Lower leg skin (tissue), 4 donors: Measurements from ENCODE around the gene CPTP. TPM values are rescaled to one million over a fixed set of nuclear protein-coding genes. Genes with fewer than 3 reads are reported as not detected.

Source experiments
- DNase-seq, 2 donors: peaks; one replicate each; pipeline ENCODE4 v3.0.0-alpha.2; 2019; ENCODE audit warnings: low spot score in 2 of 2
- H3K4me3 ChIP-seq: fragments of 200-600 bp; sonication (generic); 2 replicates; pipeline ENCODE4 v1.5.1; 2017; ENCODE audit warnings: mild to moderate bottlenecking, low read depth; ENCODE audit not compliant: poor library complexity, severe bottlenecking
- POLR2A ChIP-seq, 2 donors: fragments of 450-650 bp; IDR thresholded peaks; one replicate each; pipeline ENCODE4 v1.6.1; 2016 to 2017; ENCODE audit warnings: antibody characterized with exemption in 2 of 2, mild to moderate bottlenecking in 1 of 2, moderate library complexity in 1 of 2
- WGBS, 2 donors: methylation state at CpG; one replicate each; pipeline ENCODE4 v1.1.5; 2018; 5-methylcytosine and 5-hydroxymethylcytosine counted together
- intact Hi-C: fragments of 100-400 bp; cut with DNase I; formaldehyde crosslinking; loops from one replicate; pipeline ENCODE4 v1.15.0; 2023; ENCODE audit warnings: low total_unique reads
- total RNA-seq, 4 donors: library from RNA; depleted of rRNA; stranded (reverse); fragments of >200 nt; gene quantifications; one replicate each; pipeline ENCODE4 v1.1.0, GENCODE V29; 2016
- TF ChIP-seq, protein P1 (sequence below), 3 donors: fragments of 450-650 bp; IDR thresholded peaks; one replicate each; pipeline ENCODE4 v1.5.1; 2016; ENCODE audit warnings: antibody characterized with exemption in 3 of 3, mild to moderate bottlenecking in 3 of 3, moderate library complexity in 2 of 3

CPTP gene
- total RNA-seq, 4 donors from 2014 or later, result 51.0 to 62.9 (median 57.4) TPM

DNA sequence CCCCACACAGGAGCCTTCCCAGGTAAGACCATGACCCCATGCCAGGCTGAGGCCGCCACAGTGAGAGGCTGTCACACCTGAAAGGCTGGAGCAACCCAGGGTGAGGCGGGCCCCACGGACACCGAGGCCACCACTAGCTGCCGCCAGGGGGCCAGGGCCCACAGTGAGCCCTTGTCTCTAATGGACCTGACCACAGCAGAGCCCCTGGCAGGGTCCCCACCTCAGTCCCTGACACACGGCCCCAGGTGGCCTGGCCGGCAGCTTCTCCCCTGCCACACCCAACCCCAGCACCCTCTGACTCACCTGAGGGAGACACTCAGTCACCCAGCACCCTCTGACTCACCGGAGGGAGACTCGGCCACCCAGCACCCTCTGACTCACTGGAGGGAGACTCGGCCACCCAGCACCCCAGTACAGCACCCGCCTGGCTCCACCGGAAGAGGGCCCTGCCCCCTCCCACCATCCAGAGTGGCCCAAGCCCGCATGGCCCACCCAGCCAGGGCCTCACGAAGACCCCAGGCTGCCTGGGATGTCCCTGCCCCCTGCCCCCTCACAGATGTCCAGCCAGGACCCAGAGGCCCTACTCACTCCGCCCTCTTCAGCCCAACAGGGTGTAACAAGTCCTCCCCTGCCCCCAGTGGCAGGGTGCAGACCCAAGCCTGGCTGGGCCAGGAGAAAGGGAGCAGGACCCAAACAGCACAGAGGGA is 20.2 kb downstream of the CPTP start:
- WGBS, 2 donors, result 43 to 57% methylated on average over 9 to 13 of the region's 15 CpGs
- no peak for DNase-seq
- intact Hi-C loops, result no loop called here
- TF ChIP-seq, protein P1, sequence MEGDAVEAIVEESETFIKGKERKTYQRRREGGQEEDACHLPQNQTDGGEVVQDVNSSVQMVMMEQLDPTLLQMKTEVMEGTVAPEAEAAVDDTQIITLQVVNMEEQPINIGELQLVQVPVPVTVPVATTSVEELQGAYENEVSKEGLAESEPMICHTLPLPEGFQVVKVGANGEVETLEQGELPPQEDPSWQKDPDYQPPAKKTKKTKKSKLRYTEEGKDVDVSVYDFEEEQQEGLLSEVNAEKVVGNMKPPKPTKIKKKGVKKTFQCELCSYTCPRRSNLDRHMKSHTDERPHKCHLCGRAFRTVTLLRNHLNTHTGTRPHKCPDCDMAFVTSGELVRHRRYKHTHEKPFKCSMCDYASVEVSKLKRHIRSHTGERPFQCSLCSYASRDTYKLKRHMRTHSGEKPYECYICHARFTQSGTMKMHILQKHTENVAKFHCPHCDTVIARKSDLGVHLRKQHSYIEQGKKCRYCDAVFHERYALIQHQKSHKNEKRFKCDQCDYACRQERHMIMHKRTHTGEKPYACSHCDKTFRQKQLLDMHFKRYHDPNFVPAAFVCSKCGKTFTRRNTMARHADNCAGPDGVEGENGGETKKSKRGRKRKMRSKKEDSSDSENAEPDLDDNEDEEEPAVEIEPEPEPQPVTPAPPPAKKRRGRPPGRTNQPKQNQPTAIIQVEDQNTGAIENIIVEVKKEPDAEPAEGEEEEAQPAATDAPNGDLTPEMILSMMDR (IDR thresholded peaks at IDR 0.05), result no peak
- no peak for TF ChIP-seq POLR2A (IDR thresholded peaks at IDR 0.05)
- H3K4me3 ChIP-seq, result no peak overlapping the region

DNA sequence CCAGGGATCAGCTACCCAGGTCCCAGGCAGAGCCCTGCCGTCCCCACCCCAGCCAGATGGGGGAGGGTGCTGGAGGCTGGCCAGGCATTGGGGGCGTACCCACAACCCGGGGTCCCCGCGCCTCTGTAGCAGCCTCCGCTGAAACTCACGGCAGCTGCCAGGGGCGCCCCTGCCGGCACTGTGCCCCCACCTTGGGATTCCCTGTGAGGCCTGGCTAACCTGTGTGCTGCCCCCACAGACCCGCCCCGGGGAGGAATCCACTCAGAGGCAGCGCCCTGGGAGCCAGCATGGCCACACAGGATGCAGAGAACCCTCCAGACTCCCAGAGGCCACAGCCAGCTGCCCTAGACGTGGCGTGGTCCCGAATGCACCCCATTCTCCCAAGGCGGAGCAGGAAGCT is 20.8 kb downstream of the CPTP start:
- intact Hi-C loops, result no loop called here

DNA sequence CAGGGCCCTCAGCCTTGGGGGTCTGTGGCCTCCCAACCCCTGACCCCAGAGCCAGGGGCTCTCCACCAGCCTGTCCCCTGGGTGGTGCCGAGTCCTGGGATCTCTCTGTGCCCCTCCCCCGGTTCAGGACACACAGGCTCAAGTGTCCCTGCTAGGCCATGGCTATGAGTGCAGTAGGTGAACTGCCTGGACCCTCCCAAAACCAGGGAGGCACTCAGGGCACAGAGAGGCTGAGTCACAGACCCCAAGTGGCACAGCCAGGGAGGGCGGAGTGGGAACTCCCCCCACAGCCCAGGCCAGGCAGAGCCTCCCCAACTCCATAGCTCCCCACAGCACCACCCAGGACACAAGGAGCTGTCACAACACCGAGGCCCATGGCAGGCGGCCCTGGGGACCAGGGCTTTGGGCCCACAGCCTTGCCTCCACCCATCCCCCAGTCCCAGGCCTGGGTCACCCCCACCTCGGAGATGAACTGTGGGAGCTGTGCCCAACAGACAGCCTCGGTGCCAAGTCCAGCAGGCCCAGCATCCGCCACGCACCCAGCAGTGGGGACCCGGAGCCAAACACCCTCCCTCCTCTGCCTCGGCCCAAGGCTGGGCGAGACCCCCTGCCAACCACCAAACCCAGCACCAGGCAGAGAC is 21.4 kb downstream of the CPTP start:
- TF ChIP-seq POLR2A (IDR thresholded peaks at IDR 0.05), result no peak
- WGBS, 2 donors, result 76 to 82% methylated on average over 6 to 11 of the region's 12 CpGs
- no peak for DNase-seq
- no peak overlapping the region for H3K4me3 ChIP-seq
- intact Hi-C loops, result no loop called here

More for the DNA sequence above, 20.8 kb downstream of the CPTP start:
- WGBS, 2 donors, result 65 to 67% methylated on average over 1 to 15 of the region's 16 CpGs
- no peak overlapping the region for H3K4me3 ChIP-seq
- no peak for DNase-seq
- TF ChIP-seq POLR2A (IDR thresholded peaks at IDR 0.05), result no peak
- TF ChIP-seq, protein P1 (IDR thresholded peaks at IDR 0.05), result no peak

DNA sequence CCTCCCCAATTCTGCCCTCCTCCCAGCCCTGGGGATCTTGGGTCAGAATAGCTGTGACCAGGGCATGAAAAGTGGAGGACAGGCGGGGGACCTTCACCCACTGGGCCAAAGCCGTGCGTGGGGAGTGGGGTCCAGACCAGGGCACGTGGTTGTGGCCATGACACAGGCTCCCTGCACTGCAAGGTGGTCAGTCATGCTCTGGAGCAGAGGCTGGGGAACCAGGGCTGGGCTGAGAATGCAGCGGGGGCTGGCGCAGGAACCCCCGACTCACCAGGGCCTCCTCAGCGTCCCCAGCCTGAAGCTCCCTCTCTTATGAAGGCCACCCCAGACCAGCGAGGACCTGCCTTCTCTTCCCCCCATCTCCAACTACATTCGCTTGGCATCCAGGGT is 21.9 kb downstream of the CPTP start:
- intact Hi-C loops, result no loop called here
- 88 to 90% methylated on average over 10 of the region's 10 CpGs for WGBS, 2 donors

DNA sequence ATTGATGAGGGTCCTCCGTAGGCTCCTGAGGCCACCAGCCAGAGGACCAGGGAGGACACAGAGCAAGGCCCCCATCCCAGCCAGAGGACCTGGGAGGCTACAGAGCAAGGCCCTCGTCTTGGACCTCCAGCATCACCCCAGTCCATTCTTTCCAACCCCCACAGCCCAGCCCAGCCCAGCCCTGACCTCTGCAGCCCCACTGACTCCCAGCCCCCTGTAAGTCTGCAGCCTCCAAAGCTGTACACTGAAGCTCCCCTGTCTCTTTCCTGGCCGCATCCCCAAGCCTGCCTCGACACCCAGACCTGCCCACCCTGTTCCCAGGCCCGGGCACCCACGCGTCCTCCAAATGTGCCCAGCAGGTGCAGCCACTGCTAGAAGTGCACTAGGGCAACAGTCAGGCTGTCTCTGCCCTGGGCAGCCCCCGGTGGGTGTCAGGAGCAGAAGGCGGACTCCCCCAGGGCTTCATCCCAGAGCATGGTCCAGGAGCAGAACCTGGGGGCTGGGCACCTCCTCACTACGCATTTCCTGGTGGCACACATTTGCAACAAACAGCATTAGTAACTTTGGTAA is 22.5 kb downstream of the CPTP start:
- intact Hi-C loops, result no loop called here
- no peak for DNase-seq
- TF ChIP-seq POLR2A (IDR thresholded peaks at IDR 0.05), result no peak
- TF ChIP-seq, protein P1 (IDR thresholded peaks at IDR 0.05), result no peak
- H3K4me3 ChIP-seq, result no peak overlapping the region
- WGBS, 2 donors, result 67 to 86% methylated on average over 9 to 10 of the region's 10 CpGs

More for the DNA sequence above, 21.9 kb downstream of the CPTP start:
- no peak for DNase-seq
- H3K4me3 ChIP-seq, result no peak overlapping the region
- TF ChIP-seq, protein P1 (IDR thresholded peaks at IDR 0.05), result no peak
- TF ChIP-seq POLR2A (IDR thresholded peaks at IDR 0.05), result no peak

DNA sequence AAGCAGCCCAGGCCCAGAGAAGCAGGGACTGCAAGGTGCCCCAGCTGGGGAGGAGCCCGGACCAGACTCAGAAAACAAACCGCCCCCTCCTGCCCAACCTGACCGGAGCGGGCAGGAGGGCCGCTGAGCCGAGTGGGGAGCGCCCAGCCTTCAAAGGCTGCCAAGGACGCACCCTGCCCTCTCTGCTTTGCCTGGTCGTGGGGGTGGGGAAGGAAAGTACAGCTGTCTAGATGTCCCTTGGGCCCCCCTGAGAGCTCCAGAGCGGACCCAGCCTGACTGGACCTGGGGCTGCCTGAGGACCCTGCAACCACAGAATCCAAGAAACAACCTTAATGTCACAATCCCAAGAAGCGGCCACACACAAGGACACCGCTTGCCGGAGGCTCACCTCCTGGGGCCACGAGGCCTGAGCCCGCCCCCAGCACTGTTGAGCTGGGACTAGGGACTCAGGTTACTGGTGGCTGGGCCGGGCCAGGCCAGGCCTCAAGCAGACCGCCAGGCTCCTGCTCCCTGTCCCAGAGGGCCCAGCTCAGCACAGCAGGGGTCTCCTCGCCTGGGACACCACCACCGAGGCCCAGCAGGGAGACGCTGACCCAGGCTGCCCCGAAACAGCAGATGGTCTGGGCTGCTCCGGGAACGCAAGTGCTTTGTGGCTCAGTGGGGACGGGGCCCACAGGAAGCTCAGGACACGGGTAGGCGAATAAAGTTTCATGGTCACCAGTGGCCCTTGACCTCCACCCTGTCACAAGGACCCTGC is 23.2 kb downstream of the CPTP start:
- 17 to 31% methylated on average over 21 to 22 of the region's 26 CpGs for WGBS, 2 donors
- no peak for TF ChIP-seq POLR2A (IDR thresholded peaks at IDR 0.05)
- TF ChIP-seq, protein P1 (IDR thresholded peaks at IDR 0.05), result no peak
- peak overlapping the region; percentile 51 for H3K4me3 ChIP-seq
- intact Hi-C loops, result no loop called here
- DNase-seq, result no peak
